NT2/D1 (cell line): ENCODE measurements around the gene IER5L.

Experiments used
- SUZ12 ChIP-seq: IDR thresholded peaks from 2 replicates; pipeline ENCODE4 v1.6.1; 2011; ENCODE audit not compliant: insufficient read length, insufficient read depth; ENCODE audit errors: extremely low read depth
- YY1 ChIP-seq: IDR thresholded peaks from 2 replicates; pipeline ENCODE4 v1.6.1; 2011; ENCODE audit not compliant: insufficient read length, insufficient read depth
- ZNF274 ChIP-seq: IDR thresholded peaks from 2 replicates; pipeline ENCODE4 v1.6.1; 2011; ENCODE audit warnings: mild to moderate bottlenecking, low read depth, low read length

- TF ChIP-seq YY1 (no peak), SUZ12 (no peak), ZNF274 (no peak)
These were observed 45.0 kb downstream of the IER5L start for GRCh38 chr9:129133082-129133481.
